Pons (tissue), 1 donor: ENCODE data around the gene HSPB2.
A peak's percentile ranks its signal among the peaks of the same experiment; 100 is the strongest.
"Not testable (repeated sequence)": the region's sequence is repeated elsewhere in the genome, so short reads cannot be mapped to it uniquely, and the experiment has no call there.

Source experiments
- DNase-seq: peaks from one replicate; pipeline ENCODE4 v3.0.0-alpha.2; 2016; ENCODE audit warnings: low spot score

The HSPB2 gene

GRCh38 chr11:111913997-111914396 is 1.5 kb downstream of the HSPB2 start:
- peak; percentile 96 for DNase-seq

- no peak for DNase-seq
These were observed 4.2 kb downstream of the HSPB2 start for GRCh38 chr11:111916768-111917167.

- no peak for DNase-seq
These were observed 4.8 kb downstream of the HSPB2 start for GRCh38 chr11:111917312-111917711.

- DNase-seq = no peak
These were observed 5.3 kb downstream of the HSPB2 start for GRCh38 chr11:111917788-111918187.

GRCh38 chr11:111918390-111919256 is 6.1 kb downstream of the HSPB2 start, which contains the start of gene C11orf52:
Gene C11orf52 (plus strand): TSS chr11:111918913. CDS start chr11:111918973, 60 bp downstream.
- DNase-seq = no peak

GRCh38 chr11:111920908-111921307 is 8.4 kb downstream of the HSPB2 start:
- DNase-seq = no peak

- DNase-seq = no peak
These were observed 9.2 kb downstream of the HSPB2 start for GRCh38 chr11:111921541-111922230.

GRCh38 chr11:111922803-111923202 is 10.3 kb downstream of the HSPB2 start:
- DNase-seq = peak; percentile 84

- no peak for DNase-seq
These were observed 10.8 kb downstream of the HSPB2 start for GRCh38 chr11:111923351-111923788.

GRCh38 chr11:111923951-111924350 is 11.4 kb downstream of the HSPB2 start:
- DNase-seq = no peak

- no peak for DNase-seq
These were observed 13.4 kb downstream of the HSPB2 start for GRCh38 chr11:111925953-111926352.

GRCh38 chr11:111926505-111927391 is 14.2 kb downstream of the HSPB2 start:
- peak; percentile 98 for DNase-seq

- no peak for DNase-seq
These were observed 17.9 kb downstream of the HSPB2 start for GRCh38 chr11:111930472-111930871.

GRCh38 chr11:111932611-111932950 is 20.0 kb downstream of the HSPB2 start:
- DNase-seq = no peak

- DNase-seq = not testable (repeated sequence)
These were observed 20.6 kb downstream of the HSPB2 start for GRCh38 chr11:111933176-111933575.

GRCh38 chr11:111933872-111934271 is 21.3 kb downstream of the HSPB2 start:
- DNase-seq = no peak

GRCh38 chr11:111934306-111934705 is 21.8 kb downstream of the HSPB2 start:
- no peak for DNase-seq

- DNase-seq = peak; percentile 61
These were observed 22.9 kb downstream of the HSPB2 start for GRCh38 chr11:111935317-111936039.

- peak; percentile 66 for DNase-seq
These were observed 23.6 kb downstream of the HSPB2 start for GRCh38 chr11:111936040-111936540.

- DNase-seq = no peak
These were observed 24.9 kb downstream of the HSPB2 start for GRCh38 chr11:111937461-111937769.

- DNase-seq = no peak
These were observed 25.3 kb downstream of the HSPB2 start for GRCh38 chr11:111937844-111938243.
